GM12878 (cell line): ENCODE results near the gene NUDT22. TPM values are rescaled to one million over a fixed set of nuclear protein-coding genes. Genes with fewer than 3 reads are reported as not detected.

Experiments
- ATAC-seq: fragments of 200-7000 bp; cut with Tn5 transposase; 3 replicates; pipeline ENCODE4 v1.9.1; 2020; ENCODE audit warnings: mild to moderate bottlenecking, moderate library complexity
- BruUV-seq: library from RNA; stranded (reverse); fragments of 400-500 nt; replicated peaks from 2 replicates; lab custom pipeline; 2021; lab: Mats Ljungman, UMichigan
- CTCF ChIA-PET: fragments of 300-600 bp; sonication (Branson Sonifier 250); formaldehyde crosslinking; extraction: SDS; loops from one replicate; lab custom pipeline; 2021; ENCODE audit warnings: inconsistent platforms; lab: Yijun Ruan, JAX
- POLR2A ChIA-PET: fragments of 350-600 bp; formaldehyde crosslinking; extraction: SDS; loops from one replicate; lab custom pipeline; 2021; ENCODE audit warnings: inconsistent platforms; lab: Charles Lee
- RAD21 ChIA-PET: fragments of 300-600 bp; sonication (Branson Sonifier 250); formaldehyde crosslinking; loops from one replicate; lab custom pipeline; 2023; ENCODE audit warnings: antibody characterized with exemption; ENCODE audit not compliant: unreplicated experiment; lab: Charles Lee
- SMC1A ChIA-PET: fragments of 300-600 bp; sonication (Branson Sonifier 250); formaldehyde crosslinking; loops from one replicate; lab custom pipeline; 2023; ENCODE audit not compliant: unreplicated experiment, uncharacterized antibody; lab: Charles Lee
- DNase-seq: peaks from one replicate; pipeline ENCODE4 v3.0.0-alpha.2; 2011; ENCODE audit warnings: low read depth, low spot score
- FAIRE-seq: peaks from 3 replicates; lab custom pipeline; 2011; peaks lifted over from hg19 to GRCh38; lab: Jason Lieb, UNC
- H2AFZ ChIP-seq: 2 replicates; pipeline ENCODE4 v1.6.0; 2011; ENCODE audit warnings: low read depth, low read length, control low read depth; ENCODE audit not compliant: control insufficient read depth
- H3K27ac ChIP-seq: 2 replicates; pipeline ENCODE4 v1.5.1; 2011; ENCODE audit warnings: control low read depth; ENCODE audit not compliant: control insufficient read depth, insufficient read depth
- H3K27me3 ChIP-seq, 2 experiments: replicated peaks in 1 of 2; 2 replicates each; pipeline versions ENCODE4 v1.6.0 to v1.6.1; 2011; ENCODE audit warnings: low read length in 1 of 2; ENCODE audit not compliant: control insufficient read depth in 2 of 2, insufficient read depth in 2 of 2
- H3K36me3 ChIP-seq, 2 experiments: 2 replicates each; pipeline ENCODE4 v1.5.1; 2011; ENCODE audit warnings: low read length in 1 of 2; ENCODE audit not compliant: control insufficient read depth in 2 of 2, insufficient read depth in 2 of 2
- H3K4me1 ChIP-seq: 2 replicates; pipeline ENCODE4 v1.6.1; 2011; ENCODE audit warnings: mild to moderate bottlenecking, low read length, moderate library complexity, mixed read lengths; ENCODE audit not compliant: control insufficient read depth, insufficient read depth
- H3K4me2 ChIP-seq: 2 replicates; pipeline ENCODE4 v1.6.0; 2011; ENCODE audit warnings: control low read depth; ENCODE audit not compliant: control insufficient read depth, insufficient read depth
- H3K4me3 ChIP-seq: fragments of 200-600 bp; sonication (generic); 2 replicates; pipeline ENCODE4 v1.5.1; 2016
- H3K79me2 ChIP-seq: 2 replicates; pipeline ENCODE4 v1.6.0; 2011; ENCODE audit warnings: low read length; ENCODE audit not compliant: control insufficient read depth, insufficient read depth
- H3K9ac ChIP-seq: 2 replicates; pipeline ENCODE4 v1.8.0; 2011; ENCODE audit warnings: low read length, control low read depth, mixed read lengths; ENCODE audit not compliant: control insufficient read depth, insufficient read depth
- H3K9me3 ChIP-seq: replicated peaks from 3 replicates; pipeline ENCODE4 v1.5.1; 2011; ENCODE audit warnings: mild to moderate bottlenecking, low read length; ENCODE audit not compliant: control insufficient read depth, insufficient read depth
- H4K20me1 ChIP-seq: 2 replicates; pipeline ENCODE4 v1.6.0; 2011; ENCODE audit not compliant: control insufficient read depth, insufficient read depth
- HDGF ChIP-seq: fragments of 450-650 bp; IDR thresholded peaks from 2 replicates; pipeline ENCODE4 v1.6.1; 2016; ENCODE audit warnings: antibody characterized with exemption
- KAT2A ChIP-seq: conservative IDR thresholded peaks from 2 replicates; pipeline ENCODE4 v1.6.1; 2011; ENCODE audit warnings: low read depth, low read length; ENCODE audit not compliant: control insufficient read depth
- NFXL1 ChIP-seq: fragments of 450-650 bp; IDR thresholded peaks from 2 replicates; pipeline ENCODE4 v1.6.1; 2017; ENCODE audit warnings: antibody characterized with exemption, mild to moderate bottlenecking, borderline replicate concordance
- PAX5 ChIP-seq: IDR thresholded peaks from 2 replicates; pipeline ENCODE4 v1.6.1; 2011; ENCODE audit warnings: low read depth, low read length, borderline replicate concordance
- SMARCA5 ChIP-seq: fragments of 450-650 bp; IDR thresholded peaks from 2 replicates; pipeline ENCODE4 v1.6.1; 2017; ENCODE audit warnings: mild to moderate bottlenecking
- SP1 ChIP-seq: IDR thresholded peaks from one replicate; pipeline ENCODE4 v1.6.1; 2011; ENCODE audit warnings: low read depth, low read length
- TAF1 ChIP-seq: IDR thresholded peaks from 2 replicates; pipeline ENCODE4 v1.6.1; 2011; ENCODE audit warnings: mild to moderate bottlenecking, low read depth, low read length, borderline replicate concordance
- ZNF217 ChIP-seq: fragments of 450-650 bp; IDR thresholded peaks from 2 replicates; pipeline ENCODE4 v1.6.1; 2017; ENCODE audit warnings: antibody characterized with exemption, mild to moderate bottlenecking
- WGBS: methylation state at CpG from one replicate; pipeline ENCODE4 v1.1.6; 2016; ENCODE audit warnings: low lambda C conversion rate; ENCODE audit not compliant: insufficient replicate concordance, insufficient coverage; ENCODE audit errors: missing lambda C conversion rate; 5-methylcytosine and 5-hydroxymethylcytosine counted together
- in situ Hi-C: fragments of 300-500 bp; cut with MboI; formaldehyde crosslinking; loops from 9 replicates; pipeline ENCODE4 v1.14.3; 2018; ENCODE audit warnings: mixed read lengths
- intact Hi-C: fragments of 100-400 bp; cut with micrococcal nuclease; formaldehyde crosslinking; loops from one replicate; pipeline ENCODE4 v1.14.2; 2022; ENCODE audit not compliant: unreplicated experiment
- polyA plus RNA-seq, 11 experiments: library from polyadenylated mRNA; depleted of rRNA in 4 of 11; unstranded in 6 of 11; stranded (reverse) in 5 of 11; fragments of >200 nt; fragmentation: Nextera tagmentation in 4 of 11; fragmentation: Illumina TruSeq in 1 of 11; extraction: Ambion mirVana in 4 of 11; extraction: Trizol in 1 of 11; gene quantifications; 1 replicate in 1 of 11; 2 replicates in 10 of 11; pipeline versions ENCODE4 v1.2.1 to v1.2.3, GENCODE V29; 2011 to 2016; ENCODE audit warnings: inconsistent platforms in 2 of 11, missing spikeins in 2 of 11, low read depth in 1 of 11
- total RNA-seq, 4 experiments: library from RNA; depleted of rRNA in 3 of 4; stranded (reverse); fragments of >200 nt in 3 of 4; fragmentation: Illumina TruSeq in 1 of 4; extraction: Trizol in 1 of 4; gene quantifications; 2 replicates each; pipeline versions ENCODE4 v1.2.1 to v1.2.3, GENCODE V29; 2013 to 2021
- TF ChIP-seq, protein P1 (sequence below): IDR thresholded peaks from 2 replicates; pipeline ENCODE4 v1.6.1; 2011; ENCODE audit warnings: low read depth, low read length, improper control_type of control experiment, borderline replicate concordance

Gene NUDT22
- total and polyA plus RNA-seq, 10 of the 15 experiments (the other 5 are each of a cell fraction or from before 2014, with no cell fraction given), result 6.7 to 115 (median 64.7) TPM

DNA sequence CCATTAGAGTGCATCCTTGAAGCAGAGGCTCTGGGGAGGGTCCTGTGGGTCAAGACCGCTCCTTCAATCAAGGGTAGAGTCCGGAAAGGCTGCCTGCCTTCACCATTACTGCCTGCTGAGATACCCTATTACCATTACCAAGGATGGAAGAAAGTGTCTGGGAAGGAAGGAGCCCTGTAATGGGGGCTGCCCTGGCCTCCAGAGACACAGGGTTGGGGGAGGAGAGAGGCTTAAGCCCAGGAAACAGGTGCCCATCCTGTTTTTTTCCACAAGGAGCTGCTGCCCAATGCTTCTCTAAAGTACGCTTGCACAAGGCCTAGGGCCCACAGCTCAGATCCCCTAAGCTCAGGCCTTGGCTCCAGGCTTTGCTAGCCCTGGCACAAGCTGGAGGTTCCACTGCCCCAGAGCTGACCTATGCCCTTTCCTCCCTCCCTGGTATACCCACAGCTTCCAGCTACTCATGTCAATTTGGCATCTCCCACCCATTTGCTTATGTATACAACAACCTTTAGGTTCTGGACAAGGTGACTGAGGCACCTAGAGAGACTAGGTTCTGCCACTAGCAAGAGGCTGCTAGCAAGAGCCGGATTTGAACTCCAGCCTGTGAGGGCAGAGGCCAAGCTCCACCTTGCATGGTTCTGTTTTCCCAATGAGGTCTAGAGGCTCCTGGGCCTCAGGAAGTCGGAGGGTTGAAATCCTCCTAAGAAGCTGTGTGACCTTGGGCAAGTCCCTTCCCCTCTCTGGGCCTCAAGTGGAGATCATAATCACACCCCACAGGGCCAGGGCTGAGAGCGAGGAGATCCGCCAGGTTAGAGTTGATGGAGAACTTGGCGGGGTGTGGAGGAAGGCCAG, 23.7 kb downstream of the NUDT22 start:
- peaks cover 17% of the 10 kb centered on the region for H3K79me2 ChIP-seq
- peak; percentile 27 for FAIRE-seq
- WGBS, result 51% methylated on average over 8 of the region's 8 CpGs
- no peaks in the 10 kb centered on the region for H3K9me3 ChIP-seq
- H3K9ac ChIP-seq, result no peak overlapping the region
- peaks cover 10% of the 10 kb centered on the region for H3K4me1 ChIP-seq
- H3K4me3 ChIP-seq, result no peak overlapping the region
- H3K36me3 ChIP-seq, result peaks cover 0 to 2% of the 10 kb centered on the region in 2 experiments; a peak in 2 of 4 replicates
- no peak overlapping the region for H3K27ac ChIP-seq
- no peaks in the 10 kb centered on the region for H4K20me1 ChIP-seq
- no peak for ATAC-seq
- H3K4me2 ChIP-seq, result no peak overlapping the region
- no TSS peak for BruUV-seq
- RAD21 ChIA-PET, result interaction anchor here (0.7 to 3.1 kb wide), 4 partner anchors 9 to 55 kb away, joined by 3 to 30 read pairs (median 6); partner anchors contain the start of genes CATSPERZ, FERMT3 and FKBP2
- intact Hi-C loops (loop anchor here (2.0 kb wide), 2 partner anchors 19 to 51 kb away; partner anchors contain the start of gene CATSPERZ), in situ Hi-C loops (loop anchor here (25.0 kb wide), 1 partner anchor 1613 kb away; the partner anchor contains the start of genes CFL1, EFEMP2 and MUS81)
- CTCF ChIA-PET, result interaction anchor here (0.7 to 4.8 kb wide), 8 partner anchors 9 to 92 kb away, joined by 4 to 64 read pairs (median 7); partner anchors contain the start of genes CATSPERZ, FERMT3, FKBP2 and NUDT22
- no peak overlapping the region for H2AFZ ChIP-seq
- TF ChIP-seq TAF1 (no peak), ZNF217 (no peak), KAT2A (no peak), SP1 (no peak), NFXL1 (peak; percentile 87; the same call in 1 of the 2 replicates), SMARCA5 (peak; percentile 69; the same call in 1 of the 2 replicates), HDGF (no peak), PAX5 (no peak)
- TF ChIP-seq, protein P1, sequence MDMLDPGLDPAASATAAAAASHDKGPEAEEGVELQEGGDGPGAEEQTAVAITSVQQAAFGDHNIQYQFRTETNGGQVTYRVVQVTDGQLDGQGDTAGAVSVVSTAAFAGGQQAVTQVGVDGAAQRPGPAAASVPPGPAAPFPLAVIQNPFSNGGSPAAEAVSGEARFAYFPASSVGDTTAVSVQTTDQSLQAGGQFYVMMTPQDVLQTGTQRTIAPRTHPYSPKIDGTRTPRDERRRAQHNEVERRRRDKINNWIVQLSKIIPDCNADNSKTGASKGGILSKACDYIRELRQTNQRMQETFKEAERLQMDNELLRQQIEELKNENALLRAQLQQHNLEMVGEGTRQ, result no peak
- SMC1A ChIA-PET, result interaction anchor here (0.7 to 1.2 kb wide), 3 partner anchors 20 to 51 kb away, joined by 3 to 5 read pairs (median 3); no protein-coding TSS in a partner anchor
- DNase-seq, result no peak
- no peaks in the 10 kb centered on the region for H3K27me3 ChIP-seq
- POLR2A ChIA-PET, result interaction anchor here (0.6 to 1.8 kb wide), 9 partner anchors 9 to 53 kb away, joined by 3 to 9 read pairs (median 4); partner anchors contain the start of genes FKBP2, NUDT22 and TRPT1
